ENCODE measurements around the gene CHKB.
A peak's percentile ranks its signal among the peaks of the same experiment; 100 is the strongest.
"Not testable (repeated sequence)": the region's sequence is repeated elsewhere in the genome, so short reads cannot be mapped to it uniquely, and the experiment has no call there.

Gene CHKB

DNA sequence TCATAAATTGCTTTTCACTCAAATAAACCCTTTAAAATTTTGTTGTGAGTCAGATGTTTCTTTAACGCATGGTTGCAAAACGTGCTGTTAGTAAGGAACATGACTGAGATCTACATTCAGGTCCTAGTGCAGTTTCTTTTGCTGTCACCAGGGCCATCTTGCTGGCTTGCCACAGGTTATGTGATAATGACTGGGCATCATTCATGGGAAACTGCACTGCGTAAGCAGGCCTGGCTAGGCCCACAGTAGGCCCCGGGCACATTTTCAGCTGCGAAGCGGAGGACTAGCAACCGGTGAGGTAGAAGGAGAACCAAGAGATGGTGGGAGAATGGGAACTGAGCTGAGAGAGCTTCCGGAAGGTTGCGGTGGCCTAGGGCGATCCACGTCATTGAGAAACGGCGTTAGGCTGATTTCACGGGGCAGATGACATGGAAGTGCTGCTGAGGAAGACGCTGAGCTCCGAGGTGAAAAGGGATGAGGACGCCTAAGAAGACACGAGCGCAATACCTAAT lies 40.2 kb downstream of the CHKB start:
- DNase-seq = peak in 4 of 42 donors; percentile 1 to 57 (median 24)

DNA sequence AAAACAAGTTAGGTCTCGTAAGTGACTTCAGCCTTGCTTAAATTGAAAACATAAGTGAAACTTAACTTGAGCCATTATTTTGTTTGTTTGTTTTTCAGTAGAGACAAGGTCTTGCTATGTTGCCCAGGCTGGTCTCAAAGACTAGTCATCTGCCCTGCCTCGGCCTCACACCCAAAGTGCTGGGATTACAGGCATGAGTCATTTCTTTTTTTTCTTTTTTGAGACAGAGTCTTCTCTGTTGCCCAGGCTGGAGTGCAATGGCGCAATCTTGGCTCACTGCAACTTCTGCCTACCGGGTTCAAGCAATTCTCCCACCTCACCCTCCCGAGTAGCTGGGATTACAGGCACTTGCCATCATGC lies 41.0 kb downstream of the CHKB start:
- peak in 2 of 42 donors; percentile 48 to 54 for DNase-seq
- intact Hi-C loops (cut with DNase I) = not testable (repeated sequence)

More for the DNA sequence above, 40.2 kb downstream of the CHKB start:
- intact Hi-C loops (cut with DNase I) = no loop called here

DNA sequence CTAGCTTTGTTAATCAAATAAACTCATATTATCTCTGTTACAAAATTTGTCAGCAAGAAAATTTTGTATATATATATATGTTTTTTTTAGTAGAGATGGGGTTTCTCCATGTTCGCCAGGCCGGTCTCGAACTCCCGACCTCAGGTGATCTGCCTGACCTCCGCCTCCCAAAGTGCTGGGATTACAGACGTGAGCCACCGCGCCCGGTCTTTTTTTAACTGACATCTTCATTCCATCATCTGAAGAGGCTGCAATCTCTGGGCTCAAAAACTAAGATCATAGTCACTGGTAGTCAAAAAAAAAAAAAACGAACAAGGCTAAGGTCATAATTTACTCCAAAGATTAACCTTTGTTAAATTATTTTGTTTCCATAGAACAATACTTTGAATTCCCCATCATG lies 42.3 kb downstream of the CHKB start:
- DNase-seq = peak in 1 of 42 donors; percentile 2
- intact Hi-C loops (cut with DNase I) = no loop called here

DNA sequence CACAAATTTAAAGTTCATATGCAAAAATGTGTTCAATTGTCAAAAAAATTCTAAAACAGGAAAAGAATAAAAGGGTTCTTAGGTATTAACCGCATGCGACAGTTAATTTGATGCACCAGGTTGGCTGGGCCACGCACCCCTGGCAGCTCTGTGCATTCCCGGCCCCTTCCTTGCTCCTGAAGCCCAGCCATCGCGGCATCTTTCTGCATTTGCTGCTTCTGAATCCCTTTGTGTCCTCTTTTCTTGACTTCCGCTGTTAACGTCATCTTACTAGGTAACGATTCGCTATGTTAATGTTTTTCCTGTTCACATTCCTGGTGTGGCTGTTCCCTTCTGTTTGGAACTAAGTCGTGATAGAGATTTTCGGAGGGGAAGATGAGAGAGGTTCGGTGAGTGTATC lies 44.9 kb downstream of the CHKB start:
- intact Hi-C loops (cut with DNase I) = no loop called here
- DNase-seq = no peak

DNA sequence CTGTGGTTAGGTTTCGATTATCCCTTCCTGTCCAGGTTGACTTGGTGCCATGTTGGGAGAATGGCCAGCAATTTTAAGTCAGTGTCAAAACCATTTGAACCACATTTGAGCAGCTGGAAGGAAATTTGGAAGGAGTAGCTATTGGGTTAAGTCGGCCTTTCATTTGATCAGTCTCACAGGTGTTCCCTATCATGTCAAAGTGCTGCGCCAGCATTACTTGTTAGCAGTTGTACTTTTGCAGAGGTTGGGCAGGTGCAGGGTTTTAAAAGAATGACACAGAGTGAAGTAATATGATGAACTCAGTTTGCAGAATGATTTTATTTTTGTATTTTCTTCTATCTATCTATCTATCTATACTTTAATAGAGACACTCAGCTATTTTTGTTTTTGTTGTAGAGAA lies 46.4 kb downstream of the CHKB start:
- intact Hi-C loops (cut with DNase I) = no loop called here
- DNase-seq = no peak

DNA sequence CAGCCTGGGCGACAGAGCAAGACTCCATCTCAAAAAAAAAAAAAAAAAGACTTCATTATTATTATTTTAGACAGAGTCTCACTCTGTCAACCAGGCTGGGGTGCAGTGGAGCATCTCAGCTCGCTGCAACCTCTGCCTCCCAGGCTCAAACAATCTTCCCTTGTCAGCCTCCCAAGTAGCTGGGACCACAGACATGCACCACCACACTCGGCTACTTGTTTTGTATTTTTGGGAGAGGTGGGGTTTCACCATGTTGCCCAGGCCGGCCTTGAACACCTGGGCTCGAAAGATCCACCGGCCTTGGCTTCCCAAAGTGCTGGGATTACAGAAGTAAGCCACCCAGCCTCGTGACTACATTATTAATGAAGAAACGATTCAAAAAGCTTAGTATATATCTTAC lies 47.5 kb downstream of the CHKB start:
- intact Hi-C loops (cut with DNase I) = no loop called here
- no peak for DNase-seq

DNA sequence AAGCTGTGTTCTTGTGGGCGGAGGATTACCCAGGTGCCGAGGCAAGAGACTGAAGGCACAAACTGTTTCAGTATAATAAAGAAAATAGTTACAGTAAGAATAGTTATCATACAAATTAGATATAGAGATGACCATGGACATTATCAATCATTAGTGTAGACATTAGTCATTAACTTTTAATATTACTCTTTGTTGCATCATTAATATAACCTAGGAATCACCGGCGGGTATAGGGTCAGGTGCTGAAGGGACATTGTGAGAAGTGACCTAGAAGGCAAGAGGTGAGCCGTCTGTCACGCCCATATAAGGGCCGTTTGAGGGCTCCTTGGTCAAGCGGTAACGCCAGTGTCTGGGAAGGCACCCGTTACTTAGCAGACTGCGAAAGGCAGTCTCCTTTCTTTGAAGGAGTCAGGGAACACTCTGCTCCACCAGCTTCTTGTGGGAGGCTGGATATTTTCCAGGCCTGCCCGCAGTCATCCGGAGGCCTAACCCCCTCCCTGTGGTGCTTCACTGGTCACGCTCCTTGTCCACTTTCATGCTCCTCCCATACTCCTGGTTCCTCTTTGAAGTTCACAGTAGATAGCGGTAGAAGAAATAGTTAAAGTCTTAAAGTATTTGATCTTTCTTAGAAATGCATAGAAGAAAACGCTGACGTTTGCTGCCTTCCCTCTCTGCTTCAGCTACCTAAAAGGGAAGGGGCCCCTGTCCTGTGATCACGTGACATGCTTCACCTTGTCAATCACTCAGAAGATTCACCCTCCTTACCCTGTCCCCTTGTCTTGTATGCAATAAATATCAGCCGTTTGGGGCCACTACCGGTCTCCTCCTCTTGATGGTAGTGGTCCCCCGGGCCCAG lies 48.6 kb downstream of the CHKB start:
- peak in 6 of 42 donors; percentile 37 to 62 (median 50) for DNase-seq
- intact Hi-C loops (cut with DNase I) = not testable (repeated sequence)

DNA sequence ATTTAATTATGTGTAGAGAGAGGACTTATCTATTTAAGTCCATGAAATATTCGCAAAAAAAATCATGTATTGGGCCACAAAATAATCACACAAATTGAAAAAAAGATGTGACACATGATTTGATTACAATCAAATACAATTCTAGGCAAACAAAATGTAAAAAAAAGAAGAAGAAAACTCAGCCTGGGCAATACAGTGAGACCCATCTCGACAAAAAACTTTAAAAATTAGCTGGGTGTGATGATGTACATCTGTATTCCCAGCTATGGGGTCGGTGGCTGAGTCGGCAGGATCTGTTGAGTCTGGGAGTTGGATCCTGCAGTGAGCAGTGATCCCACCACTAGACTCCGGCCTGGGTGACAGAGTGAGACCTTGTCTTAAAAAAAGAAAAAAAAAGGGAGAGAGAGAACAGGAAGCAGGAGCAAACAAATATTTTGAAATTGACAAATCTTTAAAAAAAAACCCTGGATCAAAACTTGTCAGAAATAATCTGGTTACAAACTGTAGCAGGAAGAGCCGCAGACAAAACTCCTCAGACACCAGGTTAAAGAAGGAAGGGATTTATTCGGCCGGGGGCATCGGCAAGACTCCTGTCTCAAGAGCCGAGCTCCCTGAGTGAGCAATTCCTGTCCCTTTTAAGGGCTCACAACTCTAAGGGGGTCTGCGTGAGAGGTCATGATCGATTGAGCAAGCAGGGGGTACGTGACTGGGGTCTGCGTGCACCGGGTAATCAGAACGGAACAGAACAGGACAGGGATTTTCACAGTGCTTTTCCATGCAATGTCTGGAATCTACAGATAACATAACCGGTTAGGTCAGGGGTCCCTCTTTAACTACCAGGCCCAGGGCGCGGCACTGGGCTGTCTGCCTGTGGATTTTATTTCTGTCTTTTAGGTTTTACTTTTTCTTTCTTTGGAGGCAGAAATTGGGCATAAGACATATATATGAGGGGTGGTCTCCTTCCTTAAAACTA lies 49.5 kb downstream of the CHKB start:
- no peak for DNase-seq
- intact Hi-C loops (cut with DNase I) = no loop called here

DNA sequence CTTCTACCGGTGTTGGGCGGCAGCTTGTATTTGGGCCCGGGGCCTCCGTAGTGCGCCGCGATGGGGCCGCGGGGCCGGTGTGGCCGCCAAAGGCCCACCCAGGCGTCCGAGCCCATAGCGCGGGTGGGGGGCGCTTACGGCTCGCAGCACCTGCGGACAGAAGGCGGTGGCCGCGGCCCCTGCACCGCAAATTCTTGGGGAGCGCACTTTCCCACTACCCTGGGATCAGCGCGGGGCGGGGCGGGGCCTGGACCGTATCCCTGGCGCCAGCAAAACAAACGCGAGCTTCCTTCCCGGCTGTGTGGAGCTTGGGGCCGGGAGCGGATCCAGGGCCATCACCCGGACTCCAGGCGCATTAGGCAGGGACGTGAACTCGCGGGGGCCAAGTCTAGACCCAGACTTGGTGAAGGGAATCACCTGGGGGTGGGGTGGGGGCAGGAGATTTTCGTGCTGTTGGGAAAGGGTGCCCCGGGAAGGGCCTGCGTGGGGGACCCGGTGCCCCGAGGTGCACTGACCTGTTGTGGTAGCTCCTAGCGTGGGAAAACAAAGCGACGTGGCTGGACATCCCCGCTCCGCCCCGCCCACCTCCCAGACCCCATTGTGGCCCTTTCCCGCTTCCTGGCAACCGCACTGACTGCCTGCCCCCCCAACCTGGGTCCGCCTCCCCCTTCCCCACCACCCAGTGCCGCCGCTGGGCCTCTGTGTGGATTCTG lies 50.5 kb downstream of the CHKB start:
- peak in 2 of 42 donors; percentile 38 to 51 for DNase-seq

DNA sequence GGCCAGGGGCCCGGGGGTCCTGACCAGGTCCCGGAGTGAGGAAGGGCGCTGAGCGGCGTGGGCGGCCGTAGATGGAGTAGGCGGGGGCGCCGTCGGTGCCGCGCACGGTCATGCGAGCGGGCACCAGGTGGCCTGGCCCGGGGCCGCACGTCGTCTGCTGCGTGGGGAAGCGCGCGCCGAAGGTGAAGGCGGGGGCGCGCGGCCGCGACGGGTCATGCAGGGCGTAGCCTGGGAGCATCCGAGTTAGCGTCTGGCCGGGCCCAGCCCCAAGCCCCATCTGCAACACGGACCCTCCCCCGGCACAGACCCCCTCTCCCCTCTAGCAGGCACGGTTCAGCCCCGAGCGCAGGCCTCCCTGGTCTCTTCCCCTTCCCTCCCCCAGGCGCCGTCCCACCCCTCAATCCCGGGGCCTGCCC lies 51.1 kb downstream of the CHKB start:
- intact Hi-C loops (cut with DNase I) = no loop called here
- DNase-seq = no peak

More for the DNA sequence above, 50.5 kb downstream of the CHKB start:
- intact Hi-C loops (cut with DNase I) = no loop called here

DNA sequence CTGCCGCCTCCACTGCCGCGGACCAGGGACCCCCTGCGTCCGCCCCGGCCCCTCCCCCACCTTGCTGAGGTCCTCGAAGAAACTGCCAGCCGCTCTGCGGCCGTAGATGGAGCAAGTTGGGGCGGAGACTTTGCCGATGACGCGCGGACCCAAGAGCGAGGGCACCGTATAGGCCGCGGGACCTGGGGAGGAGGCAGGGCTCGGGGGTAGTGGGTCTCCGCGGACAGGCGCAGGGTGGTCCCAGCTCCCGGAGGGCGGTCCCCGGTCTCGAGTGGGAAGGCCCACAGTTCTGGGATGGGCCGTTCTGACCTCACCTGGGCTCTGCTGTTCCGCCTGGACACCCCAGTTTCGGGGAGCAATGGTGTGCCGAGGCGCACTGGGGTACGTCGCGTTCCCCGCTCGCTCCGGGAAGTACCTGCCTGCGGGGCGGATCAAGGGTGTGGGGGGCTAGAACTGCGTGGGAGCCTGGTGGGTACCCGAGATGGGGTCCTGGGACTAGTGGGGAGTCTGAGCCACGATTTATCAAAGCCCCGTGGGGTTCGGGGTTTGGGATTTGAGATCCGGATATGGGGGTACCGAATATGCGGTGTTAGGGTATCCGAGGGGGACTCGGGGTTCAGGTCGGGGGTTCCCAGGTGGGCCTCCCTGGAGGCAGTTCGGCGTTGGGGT lies 51.6 kb downstream of the CHKB start:
- intact Hi-C loops (cut with DNase I) = no loop called here
- peak in 12 of 42 donors; percentile 21 to 64 (median 48) for DNase-seq

DNA sequence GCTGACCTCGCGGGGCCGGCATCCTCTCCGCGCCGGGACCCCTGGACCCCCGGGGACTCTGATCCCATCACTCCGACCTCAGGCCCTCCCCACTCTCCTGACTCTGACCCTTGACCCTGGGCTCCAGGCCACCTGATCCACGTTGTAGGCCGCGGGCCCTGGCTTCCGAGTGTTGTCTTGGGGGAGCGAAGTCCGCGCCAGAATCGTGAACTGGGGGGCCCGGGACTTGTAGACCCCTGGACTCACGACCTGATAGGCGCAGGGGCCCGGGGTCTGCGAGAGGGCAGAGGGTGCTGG lies 52.1 kb downstream of the CHKB start:
- intact Hi-C loops (cut with DNase I) = no loop called here
- DNase-seq = no peak

DNA sequence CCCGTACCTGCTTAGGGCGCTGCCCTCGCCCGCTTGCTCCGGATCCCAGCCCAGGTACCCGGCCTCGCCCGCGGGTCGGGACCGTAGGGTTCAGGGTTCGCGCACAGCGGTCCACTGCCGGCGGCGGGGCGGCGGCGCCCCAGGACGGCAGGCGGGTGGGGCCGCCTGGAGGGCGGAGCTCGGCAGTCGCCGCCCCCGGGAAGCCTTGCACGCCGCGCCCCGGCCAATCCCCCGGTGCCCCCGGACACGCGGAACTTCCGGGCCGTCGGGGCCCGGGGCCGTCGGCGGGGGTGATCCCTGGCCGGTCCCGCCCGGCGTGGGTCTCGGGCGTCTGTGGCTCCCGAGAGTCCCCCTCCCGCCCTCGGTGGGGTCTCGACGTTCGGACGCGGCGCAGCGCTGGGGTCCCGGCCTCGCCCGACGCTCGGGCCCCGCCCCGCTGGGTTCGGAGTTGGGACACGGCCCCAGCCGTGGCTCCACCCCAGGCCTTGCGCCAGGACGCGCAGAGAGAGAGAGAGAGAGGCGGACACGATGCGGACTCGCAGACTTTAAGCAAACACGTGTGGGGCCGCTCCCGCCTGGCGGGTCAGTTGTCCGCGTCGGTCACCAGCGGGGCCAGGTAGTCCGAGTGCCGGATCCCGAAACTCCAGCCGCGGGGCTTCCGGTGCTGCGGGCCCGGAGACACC lies 52.6 kb downstream of the CHKB start, which contains the start of gene TYMP:
TYMP (minus strand) TSS at position 116 of the 683 bp plus-strand sequence. CDS start 303 bp downstream, outside the sequence.
- intact Hi-C loops (cut with DNase I) = loop anchor here (5.0 kb wide), 1 partner anchor 52 kb away; the partner anchor contains the start of gene CHKB
- DNase-seq = peak in 8 of 42 donors; percentile 34 to 52 (median 42)

DNA sequence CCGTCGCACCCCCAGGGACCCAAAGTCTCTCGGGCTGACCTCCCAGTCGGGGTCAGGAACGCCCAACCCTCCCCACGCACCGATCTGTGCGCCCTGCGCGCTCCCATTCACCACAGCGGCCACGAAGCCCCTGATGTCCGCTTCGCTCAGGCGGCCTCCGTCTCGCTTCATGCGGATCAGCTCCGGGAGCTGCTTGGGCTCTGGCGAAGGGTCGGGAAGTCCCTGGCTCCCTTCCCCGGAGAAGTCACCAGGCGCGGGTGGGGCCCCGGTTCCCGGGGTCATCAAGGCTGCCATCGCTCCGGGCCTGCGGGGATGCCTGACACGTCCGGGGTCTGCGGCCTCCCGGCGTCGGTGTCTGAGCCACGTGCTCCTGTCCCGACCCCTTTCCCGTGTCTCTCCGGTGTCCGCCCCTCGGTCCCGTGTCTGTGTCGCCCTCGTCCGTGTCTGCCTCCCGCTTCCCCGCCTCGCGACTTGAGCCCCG lies 53.2 kb downstream of the CHKB start:
- intact Hi-C loops (cut with DNase I) = loop anchor here (5.0 kb wide), 1 partner anchor 53 kb away; the partner anchor contains the start of gene CHKB
- DNase-seq = no peak

Data from head of caudate nucleus (tissue), 42 donors.